ENCODE measurements around the gene ANKH.

GRCh38 chr5:14830210-14831005, 41.2 kb downstream of the ANKH start:
- TF ChIP-seq CTCF (IDR thresholded peaks at IDR 0.05; ENCODE audit: poor library complexity) (no peak), EZH2 (IDR thresholded peaks at IDR 0.05; ENCODE audit: borderline replicate concordance) (no peak)
